ENCODE results near the gene ANO1.

The ANO1 gene

GRCh38 chr11:70068345-70068744 is 9.8 kb upstream of the ANO1 start:
- peak overlapping the region; percentile 30; the same call in 1 of the 2 replicates for H3K27ac ChIP-seq
- TF ChIP-seq, protein P1, sequence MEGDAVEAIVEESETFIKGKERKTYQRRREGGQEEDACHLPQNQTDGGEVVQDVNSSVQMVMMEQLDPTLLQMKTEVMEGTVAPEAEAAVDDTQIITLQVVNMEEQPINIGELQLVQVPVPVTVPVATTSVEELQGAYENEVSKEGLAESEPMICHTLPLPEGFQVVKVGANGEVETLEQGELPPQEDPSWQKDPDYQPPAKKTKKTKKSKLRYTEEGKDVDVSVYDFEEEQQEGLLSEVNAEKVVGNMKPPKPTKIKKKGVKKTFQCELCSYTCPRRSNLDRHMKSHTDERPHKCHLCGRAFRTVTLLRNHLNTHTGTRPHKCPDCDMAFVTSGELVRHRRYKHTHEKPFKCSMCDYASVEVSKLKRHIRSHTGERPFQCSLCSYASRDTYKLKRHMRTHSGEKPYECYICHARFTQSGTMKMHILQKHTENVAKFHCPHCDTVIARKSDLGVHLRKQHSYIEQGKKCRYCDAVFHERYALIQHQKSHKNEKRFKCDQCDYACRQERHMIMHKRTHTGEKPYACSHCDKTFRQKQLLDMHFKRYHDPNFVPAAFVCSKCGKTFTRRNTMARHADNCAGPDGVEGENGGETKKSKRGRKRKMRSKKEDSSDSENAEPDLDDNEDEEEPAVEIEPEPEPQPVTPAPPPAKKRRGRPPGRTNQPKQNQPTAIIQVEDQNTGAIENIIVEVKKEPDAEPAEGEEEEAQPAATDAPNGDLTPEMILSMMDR (conservative IDR thresholded peaks at IDR 0.05) = no peak

DNA sequence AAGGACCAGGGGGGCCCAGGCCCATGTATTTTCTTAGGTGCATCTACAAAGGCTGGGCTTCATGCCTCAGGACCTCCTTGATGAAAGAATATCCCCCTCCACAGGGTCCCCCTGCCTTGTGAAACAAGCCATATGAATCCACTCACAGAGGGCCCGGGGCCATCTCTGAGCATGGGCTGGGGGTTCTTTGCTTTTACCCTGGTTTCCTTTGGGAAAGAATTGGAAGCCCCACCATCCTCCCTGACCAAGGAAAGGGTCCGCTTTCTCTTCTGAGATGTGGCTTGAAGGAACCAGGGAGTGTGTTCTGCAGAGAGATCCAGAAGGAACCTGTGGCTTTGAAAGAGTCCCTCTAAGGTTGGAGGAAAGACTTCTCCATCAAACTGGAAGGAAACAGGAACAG is 9.2 kb upstream of the ANO1 start:
- TF ChIP-seq, protein P1 (conservative IDR thresholded peaks at IDR 0.05) = no peak
- H3K27ac ChIP-seq = no peak overlapping the region

GRCh38 chr11:70070706-70071105 is 7.4 kb upstream of the ANO1 start:
- TF ChIP-seq, protein P1 (conservative IDR thresholded peaks at IDR 0.05) = no peak
- no peak overlapping the region for H3K27ac ChIP-seq

DNA sequence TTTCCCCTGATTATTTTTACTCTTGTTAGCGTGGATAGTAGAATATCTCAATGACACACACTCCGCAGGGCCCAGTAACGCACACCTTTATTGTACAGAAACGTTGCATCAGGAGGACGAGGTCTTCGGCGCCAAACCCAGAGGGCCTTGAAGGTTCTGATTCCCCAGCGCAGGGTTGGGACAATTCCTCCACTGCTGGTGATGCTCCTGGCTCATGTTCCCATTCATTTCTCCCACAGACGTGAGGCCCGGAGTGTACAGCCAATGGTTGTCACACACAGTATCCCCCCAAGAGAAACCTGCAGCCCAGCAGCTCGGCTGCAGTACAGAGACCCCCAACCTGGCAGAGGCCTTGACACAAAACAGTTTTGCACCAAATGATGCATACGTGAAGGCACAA is 6.1 kb upstream of the ANO1 start:
- TF ChIP-seq, protein P1 (conservative IDR thresholded peaks at IDR 0.05) = no peak
- H3K27ac ChIP-seq = no peak overlapping the region

DNA sequence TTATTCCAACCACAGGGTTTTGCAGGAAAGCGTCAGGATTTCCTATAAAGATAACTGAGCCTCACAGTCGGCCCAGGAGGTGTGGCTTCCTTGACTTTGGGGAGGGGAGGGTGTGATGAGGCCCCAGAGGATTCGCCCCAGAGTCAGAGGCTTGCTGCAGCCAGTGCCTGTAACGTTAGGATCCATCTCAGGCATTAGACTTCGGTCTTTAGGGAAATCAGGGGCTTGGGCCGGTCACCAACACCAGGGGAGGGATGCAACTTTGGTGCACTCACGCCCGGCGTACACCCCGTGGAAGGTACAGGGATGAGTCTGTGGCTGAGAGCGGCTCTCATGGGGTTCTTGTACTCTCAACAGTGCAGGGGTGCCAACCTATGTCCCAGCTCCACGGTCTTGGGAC is 5.7 kb upstream of the ANO1 start:
- TF ChIP-seq, protein P1 (conservative IDR thresholded peaks at IDR 0.05) = no peak
- H3K27ac ChIP-seq = no peak overlapping the region

DNA sequence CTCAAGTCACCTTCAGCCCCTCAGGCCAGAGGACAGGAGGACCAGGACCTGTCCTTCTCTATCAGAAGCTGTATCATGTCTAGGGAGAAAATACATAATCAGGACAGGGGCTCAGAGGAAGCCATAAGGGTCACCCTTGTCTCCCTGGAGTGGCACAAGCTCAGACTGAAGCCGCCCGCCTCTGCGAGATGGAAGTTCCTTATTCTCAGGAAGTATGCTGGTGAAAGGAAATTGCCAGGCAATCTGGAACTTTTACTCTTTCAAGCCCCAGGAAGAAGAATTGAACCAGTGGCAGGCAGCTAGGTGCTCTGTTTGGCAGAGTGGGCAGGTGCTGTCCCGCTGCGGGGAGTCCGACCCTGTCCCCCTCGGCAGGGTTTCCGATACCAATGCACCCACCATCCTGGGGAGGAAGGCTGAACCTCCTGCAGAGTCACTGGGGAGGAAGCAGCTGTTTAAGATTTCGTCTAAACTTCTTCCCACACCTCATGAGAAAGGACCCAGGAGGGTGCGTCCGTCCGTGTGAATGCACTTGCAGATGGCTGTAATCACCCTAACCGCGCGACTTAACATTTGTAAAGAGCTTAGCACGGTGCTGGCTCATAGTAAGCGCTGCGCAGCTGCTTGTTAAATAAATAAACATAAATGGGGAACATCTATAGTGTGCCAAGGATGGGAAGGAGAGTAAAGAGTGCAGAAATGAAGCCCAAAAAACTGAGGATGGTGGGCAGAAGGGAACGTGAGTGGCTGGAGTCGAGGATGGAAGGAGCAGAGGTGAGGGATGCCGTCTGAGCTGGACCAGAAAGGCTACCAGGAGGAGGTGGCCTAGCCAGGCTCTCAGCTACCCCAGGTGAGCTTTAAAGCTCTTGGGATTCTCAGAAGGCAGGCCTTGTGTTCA is 5.0 kb upstream of the ANO1 start:
- no peak overlapping the region for H3K27ac ChIP-seq
- TF ChIP-seq, protein P1 (conservative IDR thresholded peaks at IDR 0.05) = no peak

DNA sequence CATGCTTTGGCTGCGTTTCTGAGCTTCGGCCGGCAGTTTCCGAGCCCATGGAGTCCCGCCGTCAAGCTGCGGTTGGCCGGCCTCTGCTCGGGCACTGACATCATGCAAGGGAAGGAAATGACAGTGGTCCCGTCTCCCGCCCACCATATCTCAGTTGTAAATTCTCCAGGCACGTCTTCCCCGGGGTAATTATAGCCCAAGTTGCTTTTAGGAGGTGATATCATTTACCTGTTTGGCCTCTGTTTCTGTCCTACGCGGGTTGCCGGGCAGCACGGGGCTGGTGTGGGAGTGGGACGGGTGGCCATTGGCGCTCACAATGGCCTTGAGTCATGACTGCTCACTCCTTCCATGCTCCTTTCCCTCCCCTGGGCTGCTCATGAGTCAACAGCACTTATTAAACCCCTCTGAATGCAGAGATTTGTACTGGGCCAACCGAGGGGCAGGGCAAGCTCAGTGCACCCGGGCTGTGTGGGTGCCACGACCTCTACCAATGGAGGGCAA is 4.2 kb upstream of the ANO1 start:
- TF ChIP-seq, protein P1 (conservative IDR thresholded peaks at IDR 0.05) = no peak
- H3K27ac ChIP-seq = no peak overlapping the region

Data from VCaP (cell line).